Gastroesophageal sphincter (tissue), 4 donors: ENCODE measurements around the gene F10. TPM values are rescaled to one million over a fixed set of nuclear protein-coding genes. Genes with fewer than 3 reads are reported as not detected.
"Not testable (repeated sequence)": the region's sequence is repeated elsewhere in the genome, so short reads cannot be mapped to it uniquely, and the experiment has no call there.

Experiments
- ATAC-seq: fragments of 150-250 bp; one replicate; pipeline ENCODE4 v1.9.1; 2016; ENCODE audit warnings: mild to moderate bottlenecking, moderate library complexity
- H3K27ac ChIP-seq, 4 donors: fragments of 200-600 bp; sonication (generic) in 3 of 4; 1 replicate in 3 of 4; 2 replicates in 1 of 4; pipeline ENCODE4 v1.5.1; 2016 to 2019
- H3K27me3 ChIP-seq: fragments of 200-600 bp; sonication (generic); one replicate; pipeline ENCODE4 v1.5.1; 2019
- H3K36me3 ChIP-seq, 2 donors: fragments of 200-600 bp; sonication (generic); one replicate each; pipeline ENCODE4 v1.5.1; 2019; ENCODE audit warnings: control low read depth in 1 of 2
- H3K4me1 ChIP-seq, 3 donors: fragments of 200-600 bp; sonication (generic); 1 replicate in 2 of 3; 2 replicates in 1 of 3; pipeline ENCODE4 v1.5.1; 2016 to 2019; ENCODE audit warnings: control low read depth in 2 of 3
- H3K4me3 ChIP-seq, 2 donors: fragments of 200-600 bp; sonication (generic); one replicate each; pipeline ENCODE4 v1.5.1; 2019; ENCODE audit warnings: mild to moderate bottlenecking in 1 of 2, moderate library complexity in 1 of 2
- H3K9me3 ChIP-seq, 3 donors: fragments of 200-600 bp; sonication (generic); one replicate each; pipeline ENCODE4 v1.5.1; 2017 to 2019; ENCODE audit warnings: control low read depth in 2 of 3
- EP300 ChIP-seq: sonication (generic); formaldehyde crosslinking; IDR thresholded peaks from one replicate; pipeline ENCODE4 v1.6.1; 2017; ENCODE audit warnings: antibody characterized with exemption, mild to moderate bottlenecking
- POLR2A ChIP-seq, 2 donors: fragments of 450-650 bp; IDR thresholded peaks; one replicate each; pipeline ENCODE4 v1.6.1; 2017; ENCODE audit warnings: antibody characterized with exemption in 2 of 2, mild to moderate bottlenecking in 2 of 2, moderate library complexity in 1 of 2
- POLR2AphosphoS5 ChIP-seq: sonication (generic); formaldehyde crosslinking; IDR thresholded peaks from one replicate; pipeline ENCODE4 v1.6.1; 2017; ENCODE audit warnings: antibody characterized with exemption
- WGBS, 2 donors: methylation state at CpG; one replicate each; pipeline ENCODE4 v1.1.5; 2018; ENCODE audit warnings: low coverage in 1 of 2; 5-methylcytosine and 5-hydroxymethylcytosine counted together
- total RNA-seq, 4 donors: library from RNA; depleted of rRNA; stranded (reverse); fragments of >200 nt; gene quantifications; one replicate each; pipeline ENCODE4 v1.1.0, GENCODE V29; 2016
- TF ChIP-seq, protein P1 (sequence below), 4 experiments: fragments of 200-600 bp in 2 of 4; fragments of 450-650 bp in 2 of 4; sonication (generic) in 1 of 4; IDR thresholded peaks; one replicate each; pipeline ENCODE4 v1.5.1; 2017 to 2019; ENCODE audit warnings: antibody characterized with exemption in 4 of 4, mild to moderate bottlenecking in 2 of 4, moderate library complexity in 2 of 4

Gene F10
- total RNA-seq, 4 donors from 2014 or later, result 6.9 to 51.7 (median 12.0) TPM

DNA sequence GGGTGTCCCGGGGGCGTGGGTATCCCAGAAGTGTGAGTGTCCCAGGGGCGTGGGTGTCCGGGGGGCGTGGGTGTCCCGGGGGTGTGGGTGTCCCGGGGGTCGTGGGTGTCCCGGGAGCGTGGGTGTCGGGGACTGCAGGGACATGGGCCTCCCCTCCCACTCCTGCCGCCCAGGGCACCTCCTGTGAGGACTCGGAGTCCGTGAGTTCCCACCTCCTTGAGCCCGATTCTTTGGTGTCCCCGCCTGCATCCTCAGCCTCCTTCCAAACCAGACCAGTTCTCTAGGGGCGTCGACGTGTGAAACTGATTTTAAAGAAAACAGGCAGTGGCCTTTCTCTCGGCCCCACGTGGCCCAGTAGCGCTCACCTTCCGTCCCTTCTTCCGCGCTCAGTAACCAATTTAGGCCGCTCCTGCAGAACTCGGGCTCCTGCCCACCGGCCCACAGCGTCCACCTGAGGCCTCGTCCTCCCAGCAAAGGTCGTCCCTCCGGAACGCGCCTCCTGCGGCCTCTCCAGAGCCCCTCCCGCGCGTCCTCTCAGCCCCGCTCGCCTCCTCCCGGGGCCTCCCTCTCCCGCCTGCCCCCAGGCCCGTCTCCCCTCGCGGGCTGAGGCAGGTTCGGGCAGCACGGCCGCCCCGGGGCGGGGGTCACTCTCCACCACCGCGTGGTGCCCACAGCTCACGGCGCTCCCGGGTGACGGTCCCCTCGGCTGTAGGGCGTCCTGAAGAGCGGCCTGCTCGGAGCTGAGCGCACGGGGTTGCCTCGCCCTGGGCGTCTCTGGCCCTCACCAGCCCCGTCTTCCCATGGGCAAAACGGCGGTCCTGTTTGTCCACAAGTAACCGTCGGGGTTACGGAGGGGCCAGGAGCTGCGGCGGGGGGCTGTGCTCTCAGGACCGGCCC is 13.2 kb upstream of the F10 start:
- Histone ChIP-seq H3K27me3 (peaks cover 58% of the 10 kb centered on the region), H3K4me3 (peak overlapping the region in 1 of 2 donors; percentile 51), H3K27ac (no peak overlapping the region), H3K4me1 (peaks cover 0 to 18% (median 11%) of the 10 kb centered on the region in 3 donors), H3K36me3 (no peaks in the 10 kb centered on the region), H3K9me3 (no peaks in the 10 kb centered on the region)
- 11 to 90% methylated on average over 2 to 3 of the region's 73 CpGs for WGBS, 2 donors
- TF ChIP-seq POLR2A (IDR thresholded peaks at IDR 0.05), result no peak
- TF ChIP-seq POLR2AphosphoS5, result no peak
- no peak for TF ChIP-seq EP300
- no peak for ATAC-seq

DNA sequence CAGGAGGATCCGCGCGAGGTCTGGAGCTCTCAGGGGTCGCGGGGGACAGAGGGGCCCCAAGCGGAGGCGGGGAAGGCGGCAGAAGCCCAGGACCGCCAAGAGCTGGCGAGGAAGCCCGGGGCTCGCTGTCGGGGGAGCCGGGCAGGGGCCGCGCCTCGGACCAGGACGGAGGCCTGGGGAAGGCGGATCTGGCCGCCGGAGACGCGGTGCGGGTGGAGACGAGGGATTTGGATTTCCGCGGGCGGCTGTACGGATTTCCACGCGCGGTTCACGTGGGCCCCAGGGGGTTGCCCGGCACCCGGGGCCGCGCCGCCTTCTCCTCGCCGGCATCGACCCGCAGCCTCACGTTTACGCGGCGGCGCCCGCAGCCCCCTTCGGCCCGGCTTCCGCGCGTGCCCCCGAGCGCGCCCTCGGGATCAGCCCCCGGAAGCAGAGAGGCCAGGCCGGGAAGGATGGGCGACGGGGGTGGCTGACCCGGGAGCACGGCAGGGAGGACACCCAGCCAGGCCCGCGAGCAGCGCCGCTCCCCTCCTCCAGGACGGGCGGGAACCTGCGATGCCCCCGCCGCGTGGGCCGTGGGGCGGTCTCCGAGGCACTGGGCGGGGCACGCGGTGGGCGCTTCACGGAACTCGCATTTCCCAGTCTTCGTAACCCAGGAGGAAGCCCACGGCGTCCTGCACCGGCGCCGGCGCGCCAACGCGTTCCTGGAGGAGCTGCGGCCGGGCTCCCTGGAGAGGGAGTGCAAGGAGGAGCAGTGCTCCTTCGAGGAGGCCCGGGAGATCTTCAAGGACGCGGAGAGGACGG is 12.3 kb upstream of the F10 start:
- H3K27me3 ChIP-seq, result peaks cover 60% of the 10 kb centered on the region
- no peaks in the 10 kb centered on the region for H3K9me3 ChIP-seq
- ATAC-seq, result peak; percentile 35
- WGBS, 2 donors, result no CpG with 5 or more reads among the region's 99 CpGs
- peak overlapping the region in 1 of 2 donors; percentile 51 for H3K4me3 ChIP-seq
- H3K27ac ChIP-seq, result no peak overlapping the region
- no peaks in the 10 kb centered on the region for H3K36me3 ChIP-seq
- TF ChIP-seq EP300 (no peak), POLR2A (IDR thresholded peaks at IDR 0.05) (no peak), POLR2AphosphoS5 (no peak)
- TF ChIP-seq, protein P1, sequence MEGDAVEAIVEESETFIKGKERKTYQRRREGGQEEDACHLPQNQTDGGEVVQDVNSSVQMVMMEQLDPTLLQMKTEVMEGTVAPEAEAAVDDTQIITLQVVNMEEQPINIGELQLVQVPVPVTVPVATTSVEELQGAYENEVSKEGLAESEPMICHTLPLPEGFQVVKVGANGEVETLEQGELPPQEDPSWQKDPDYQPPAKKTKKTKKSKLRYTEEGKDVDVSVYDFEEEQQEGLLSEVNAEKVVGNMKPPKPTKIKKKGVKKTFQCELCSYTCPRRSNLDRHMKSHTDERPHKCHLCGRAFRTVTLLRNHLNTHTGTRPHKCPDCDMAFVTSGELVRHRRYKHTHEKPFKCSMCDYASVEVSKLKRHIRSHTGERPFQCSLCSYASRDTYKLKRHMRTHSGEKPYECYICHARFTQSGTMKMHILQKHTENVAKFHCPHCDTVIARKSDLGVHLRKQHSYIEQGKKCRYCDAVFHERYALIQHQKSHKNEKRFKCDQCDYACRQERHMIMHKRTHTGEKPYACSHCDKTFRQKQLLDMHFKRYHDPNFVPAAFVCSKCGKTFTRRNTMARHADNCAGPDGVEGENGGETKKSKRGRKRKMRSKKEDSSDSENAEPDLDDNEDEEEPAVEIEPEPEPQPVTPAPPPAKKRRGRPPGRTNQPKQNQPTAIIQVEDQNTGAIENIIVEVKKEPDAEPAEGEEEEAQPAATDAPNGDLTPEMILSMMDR (IDR thresholded peaks at IDR 0.05), result no peak
- peaks cover 0 to 18% (median 11%) of the 10 kb centered on the region in 3 donors for H3K4me1 ChIP-seq

DNA sequence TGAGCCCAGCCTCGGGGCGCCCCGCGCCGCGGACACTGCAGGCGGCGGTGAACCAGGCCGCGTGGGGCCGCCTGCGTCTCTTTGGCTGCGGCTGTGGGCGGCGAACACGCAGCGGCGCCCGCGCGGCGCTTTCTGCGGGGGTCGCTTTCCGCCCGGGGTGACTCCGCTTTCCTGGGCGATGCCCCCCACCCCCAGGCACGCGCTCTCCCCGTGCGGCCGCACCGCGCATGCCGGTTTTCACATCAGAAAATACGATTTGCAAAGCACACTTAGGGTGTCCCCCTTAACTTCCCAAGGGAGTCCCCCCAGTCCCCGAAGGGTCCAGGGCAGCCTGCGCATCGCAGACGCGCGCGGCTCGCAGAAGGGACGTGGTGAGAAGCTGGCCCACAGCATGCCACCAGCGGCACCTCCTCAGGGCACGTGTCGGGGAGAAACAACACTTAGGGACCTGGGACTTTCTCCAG is 11.7 kb upstream of the F10 start:
- Histone ChIP-seq H3K36me3 (no peaks in the 10 kb centered on the region), H3K9me3 (no peaks in the 10 kb centered on the region), H3K27me3 (peaks cover 60% of the 10 kb centered on the region), H3K4me1 (peaks cover 0 to 18% (median 11%) of the 10 kb centered on the region in 3 donors), H3K27ac (no peak overlapping the region), H3K4me3 (peak overlapping the region in 1 of 2 donors; percentile 51)
- TF ChIP-seq, protein P1 (IDR thresholded peaks at IDR 0.05), result no peak
- no peak for TF ChIP-seq POLR2AphosphoS5
- TF ChIP-seq POLR2A (IDR thresholded peaks at IDR 0.05), result no peak
- no peak for TF ChIP-seq EP300
- ATAC-seq, result no peak
- WGBS, 2 donors, result no CpG with 5 or more reads among the region's 49 CpGs

GRCh38 chr13:113111821-113112220 is 10.8 kb upstream of the F10 start:
- not testable (repeated sequence) for H3K4me3 ChIP-seq, H3K27ac ChIP-seq, ATAC-seq, H3K9me3 ChIP-seq, H3K36me3 ChIP-seq
- H3K4me1 ChIP-seq, result peaks cover 0 to 18% (median 11%) of the 10 kb centered on the region in 3 donors
- 70 to 100% methylated on average over 1 to 2 of the region's 5 CpGs for WGBS, 2 donors
- peaks cover 54% of the 10 kb centered on the region for H3K27me3 ChIP-seq

- not testable (repeated sequence) for H3K36me3 ChIP-seq, H3K4me3 ChIP-seq, H3K9me3 ChIP-seq, H3K27ac ChIP-seq, ATAC-seq
- Histone ChIP-seq H3K4me1 (peaks cover 0 to 18% (median 11%) of the 10 kb centered on the region in 3 donors), H3K27me3 (peaks cover 55% of the 10 kb centered on the region)
- WGBS, 2 donors, result 100% methylated on average over 1 of the region's 1 CpG; no CpG with 5 or more reads in 1 of the 2 donors
Measured at GRCh38 chr13:113112475-113112874, 10.1 kb upstream of the F10 start.
